NCI-H446 treated with DMSO at 0.1 percent for 48 hours (cell line): ENCODE results near the gene ETS2.

ENCODE experiments used
- DNase-seq: peaks from one replicate; lab custom pipeline; 2025; lab: John Stamatoyannopoulos, UW

Gene ETS2

GRCh38 chr21:38777531-38777930 is 28.2 kb upstream of the ETS2 start:
- no peak for DNase-seq

GRCh38 chr21:38780879-38781278 is 24.9 kb upstream of the ETS2 start:
- DNase-seq = no peak

DNA sequence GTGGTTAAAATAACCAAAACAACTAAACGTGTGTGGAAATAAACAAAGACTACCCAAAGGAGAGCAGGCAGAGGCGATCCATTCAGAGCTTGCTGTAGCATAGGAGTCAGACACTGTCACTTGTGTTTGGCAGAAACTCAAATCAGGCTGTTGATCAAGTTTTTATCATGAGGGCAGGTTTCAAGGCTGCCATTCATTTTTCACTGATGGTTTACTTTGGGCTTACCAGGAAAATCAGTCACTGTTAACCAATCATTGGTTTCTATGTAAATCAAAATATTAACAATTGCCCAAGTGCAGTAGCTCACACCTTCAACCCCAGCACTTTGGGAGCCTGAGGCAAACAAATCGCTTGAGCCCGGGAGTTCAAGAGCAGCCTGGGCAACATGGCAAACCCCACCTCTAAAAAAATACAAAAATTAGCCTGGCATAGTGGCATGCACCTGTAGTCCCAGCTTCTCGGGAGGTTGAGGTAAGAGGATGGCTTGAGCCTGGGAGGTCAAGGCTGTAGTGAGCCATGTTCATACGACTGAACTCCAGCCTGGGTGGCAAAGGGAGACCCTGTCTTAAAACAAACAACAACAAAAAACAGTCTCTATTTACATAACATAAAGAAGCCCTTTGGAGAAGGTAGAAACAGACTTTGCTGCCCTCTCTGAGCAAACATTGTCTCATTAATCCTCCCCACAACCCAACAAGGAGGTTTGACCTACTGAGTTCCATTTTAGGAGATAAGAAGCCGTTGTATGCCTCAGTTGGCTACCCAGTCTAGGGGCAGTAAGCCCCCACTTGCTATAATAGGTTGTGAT is 21.1 kb upstream of the ETS2 start:
- DNase-seq = no peak

DNA sequence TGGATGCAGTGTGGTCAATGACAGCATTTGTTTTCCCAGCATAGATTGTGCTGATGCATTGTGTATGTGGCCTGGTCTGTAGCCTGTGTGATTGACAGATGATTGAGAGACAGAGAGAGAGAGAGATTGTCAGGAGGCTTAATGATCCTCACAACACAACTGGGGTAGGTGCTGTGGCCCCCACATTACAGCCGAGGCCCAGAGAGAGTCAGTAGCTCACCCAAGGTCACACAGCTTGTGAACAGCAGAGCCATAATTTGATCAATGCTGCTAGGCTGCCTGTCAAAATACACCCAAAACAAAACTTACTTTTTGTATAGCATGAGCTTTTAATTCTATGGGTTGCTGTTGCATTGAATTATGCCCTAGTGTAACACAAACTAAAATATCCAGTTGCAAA is 20.2 kb upstream of the ETS2 start:
- DNase-seq = no peak

GRCh38 chr21:38787016-38787415 is 18.7 kb upstream of the ETS2 start:
- DNase-seq = no peak

DNA sequence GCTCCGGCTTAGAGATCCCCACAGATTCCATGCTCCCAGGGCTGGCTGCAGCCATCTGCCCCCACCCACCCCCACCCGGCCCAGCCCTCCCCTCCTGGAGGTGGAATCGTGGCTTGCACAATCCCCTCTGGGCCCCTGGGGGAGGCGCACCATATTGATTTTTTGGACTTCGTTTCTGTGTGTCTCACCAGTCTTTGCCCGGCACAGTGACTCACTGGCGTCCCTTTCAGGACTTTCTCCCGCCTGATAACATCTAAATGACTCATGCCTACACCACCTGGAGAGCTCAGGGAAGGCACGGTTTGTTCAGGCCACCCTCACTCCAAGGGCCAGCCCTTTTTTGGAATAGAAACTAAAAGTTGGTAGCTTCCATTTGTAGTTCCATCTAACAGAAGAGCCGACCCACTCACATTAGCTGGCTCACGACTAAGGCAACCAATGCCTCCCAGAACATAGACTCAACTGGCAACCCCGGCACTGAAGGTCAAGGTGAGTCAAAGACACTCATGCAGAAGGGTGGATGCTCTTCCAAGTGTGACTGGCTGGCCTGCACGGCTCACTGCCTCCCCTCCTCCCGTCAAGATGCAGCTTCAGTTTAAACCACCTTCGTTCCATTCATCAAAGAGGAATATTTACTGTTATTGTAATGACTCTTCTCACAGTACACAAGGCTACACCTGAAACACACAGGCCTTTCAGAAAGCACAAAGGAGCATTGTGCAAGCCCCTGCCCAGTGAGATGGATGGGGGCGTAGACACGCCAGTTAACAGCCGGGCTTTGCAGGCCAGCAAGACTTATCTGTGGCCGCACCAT is 18.1 kb upstream of the ETS2 start:
- peak; percentile 48 for DNase-seq

GRCh38 chr21:38788275-38788905 is 17.3 kb upstream of the ETS2 start:
- DNase-seq = no peak

GRCh38 chr21:38789275-38789674 is 16.5 kb upstream of the ETS2 start:
- no peak for DNase-seq

- DNase-seq = no peak
Observed at GRCh38 chr21:38790059-38790458, 15.7 kb upstream of the ETS2 start.

DNA sequence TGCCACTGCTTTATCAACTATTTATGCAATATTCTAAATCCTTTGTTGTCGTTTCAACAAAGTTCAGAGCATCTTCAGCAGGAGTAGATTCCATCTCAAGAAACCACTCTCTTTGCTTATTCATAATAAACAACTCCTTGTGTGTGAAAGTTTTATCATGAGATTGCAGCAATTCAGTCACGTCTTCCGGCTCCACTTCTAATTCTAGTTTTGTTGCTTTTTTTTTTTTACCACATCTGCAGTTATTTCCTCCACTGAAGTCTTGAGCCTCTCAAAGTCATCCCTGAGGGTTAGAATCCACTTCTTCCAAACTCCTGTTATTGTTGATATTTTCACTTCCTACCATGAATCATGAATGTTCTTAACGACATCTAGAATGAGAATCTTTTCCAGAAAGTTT is 14.8 kb upstream of the ETS2 start:
- no peak for DNase-seq

- DNase-seq = no peak
Observed at GRCh38 chr21:38792676-38793459, 12.9 kb upstream of the ETS2 start.

DNA sequence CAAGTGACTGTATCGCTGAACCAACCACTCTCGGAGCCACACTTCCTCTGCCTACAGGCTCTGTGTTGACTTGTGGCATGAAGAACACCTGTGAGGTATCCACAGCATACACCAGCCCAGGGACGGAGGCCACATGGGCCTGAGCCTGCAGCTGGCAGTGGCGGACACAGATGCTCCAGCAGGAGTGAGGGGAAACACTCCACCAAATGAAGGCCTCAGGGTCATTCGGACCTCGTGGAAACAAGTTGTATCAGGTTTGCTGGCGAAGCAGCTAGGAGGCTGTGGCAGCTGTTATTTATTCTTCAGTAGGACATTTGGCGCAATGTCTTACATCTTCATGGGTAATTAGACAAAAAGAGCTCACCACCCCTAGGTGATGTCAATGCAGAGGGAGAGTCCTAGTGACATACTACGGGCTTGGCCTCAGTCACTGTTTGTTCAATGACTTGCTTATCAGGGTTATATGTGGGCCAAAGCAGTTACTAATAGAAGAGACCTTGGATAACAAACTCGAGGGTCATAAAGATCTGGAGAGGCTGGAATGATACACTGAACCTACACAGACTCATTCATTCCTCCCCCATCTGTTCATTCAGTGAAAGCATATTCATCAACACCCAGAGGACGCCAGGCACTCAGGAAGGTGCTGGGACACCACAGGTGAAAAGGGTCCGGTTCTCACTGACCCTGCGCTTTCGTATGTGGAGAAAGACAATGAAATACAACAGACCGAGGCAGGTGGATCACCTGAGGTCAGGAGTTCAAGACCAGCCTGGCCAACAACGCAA is 11.6 kb upstream of the ETS2 start:
- peak; percentile 50 for DNase-seq

DNA sequence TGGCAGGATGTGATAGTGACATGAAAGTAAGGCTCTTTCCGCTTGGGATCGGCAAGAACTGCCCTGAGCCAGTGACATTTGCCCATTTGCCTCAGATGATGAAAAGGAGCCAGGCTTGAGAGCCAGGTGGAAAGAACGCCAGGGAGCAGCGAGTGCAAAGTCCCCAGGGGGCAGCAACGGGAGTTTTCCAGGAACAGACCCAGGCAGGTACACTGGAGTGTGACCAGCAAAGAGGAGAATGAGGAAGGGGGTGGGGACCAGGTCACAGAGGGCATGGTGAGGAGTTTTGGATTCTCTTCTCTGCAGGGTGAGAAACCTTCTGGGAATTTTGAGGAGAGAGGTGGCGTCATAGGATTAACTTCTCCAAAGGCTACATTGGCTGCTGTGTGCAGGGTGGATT is 10.8 kb upstream of the ETS2 start:
- no peak for DNase-seq

DNA sequence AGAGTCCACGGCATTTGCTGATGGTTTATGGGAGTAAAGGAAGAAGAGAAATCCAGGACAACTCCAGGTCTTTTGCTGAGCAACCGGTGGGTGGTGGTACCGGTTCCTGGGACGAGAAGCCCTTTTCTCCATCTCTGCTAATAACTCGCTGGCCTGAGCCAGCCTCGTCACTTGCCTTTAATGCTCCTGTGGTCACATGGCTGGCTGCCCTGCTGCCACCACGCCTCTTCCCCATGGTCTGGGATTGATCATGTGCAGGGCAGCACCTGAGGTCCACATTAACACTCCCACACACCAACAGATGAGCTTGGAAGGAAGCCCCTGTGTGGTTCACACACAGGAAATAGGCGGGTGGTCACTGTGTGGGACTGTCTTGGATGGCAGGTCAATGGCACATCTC is 10.3 kb upstream of the ETS2 start:
- DNase-seq = no peak

- DNase-seq = no peak
Observed at GRCh38 chr21:38796424-38796823, 9.3 kb upstream of the ETS2 start.

GRCh38 chr21:38797470-38797869 is 8.3 kb upstream of the ETS2 start:
- DNase-seq = no peak

DNA sequence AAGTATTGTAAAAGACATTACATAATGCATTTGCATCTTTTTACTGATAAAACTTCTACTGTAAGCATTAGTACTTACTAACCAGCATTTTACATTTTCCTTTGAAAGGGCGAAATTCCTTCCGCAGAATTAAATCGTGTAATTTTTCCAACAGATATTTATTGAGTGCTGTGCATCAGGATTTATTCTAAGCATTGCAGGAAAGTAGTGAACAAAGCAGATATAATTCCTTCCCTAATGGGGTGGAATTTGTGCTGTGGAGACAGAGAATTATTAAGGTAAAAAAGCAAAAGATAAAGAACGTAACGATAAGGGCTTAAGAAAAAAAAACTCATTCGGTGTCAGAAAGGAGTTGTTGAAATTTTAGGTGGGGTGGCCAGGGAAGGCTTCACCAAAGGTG is 7.6 kb upstream of the ETS2 start:
- no peak for DNase-seq

- no peak for DNase-seq
Observed at GRCh38 chr21:38798481-38798882, 7.2 kb upstream of the ETS2 start.

GRCh38 chr21:38800046-38800758 is 5.5 kb upstream of the ETS2 start:
- DNase-seq = no peak

DNA sequence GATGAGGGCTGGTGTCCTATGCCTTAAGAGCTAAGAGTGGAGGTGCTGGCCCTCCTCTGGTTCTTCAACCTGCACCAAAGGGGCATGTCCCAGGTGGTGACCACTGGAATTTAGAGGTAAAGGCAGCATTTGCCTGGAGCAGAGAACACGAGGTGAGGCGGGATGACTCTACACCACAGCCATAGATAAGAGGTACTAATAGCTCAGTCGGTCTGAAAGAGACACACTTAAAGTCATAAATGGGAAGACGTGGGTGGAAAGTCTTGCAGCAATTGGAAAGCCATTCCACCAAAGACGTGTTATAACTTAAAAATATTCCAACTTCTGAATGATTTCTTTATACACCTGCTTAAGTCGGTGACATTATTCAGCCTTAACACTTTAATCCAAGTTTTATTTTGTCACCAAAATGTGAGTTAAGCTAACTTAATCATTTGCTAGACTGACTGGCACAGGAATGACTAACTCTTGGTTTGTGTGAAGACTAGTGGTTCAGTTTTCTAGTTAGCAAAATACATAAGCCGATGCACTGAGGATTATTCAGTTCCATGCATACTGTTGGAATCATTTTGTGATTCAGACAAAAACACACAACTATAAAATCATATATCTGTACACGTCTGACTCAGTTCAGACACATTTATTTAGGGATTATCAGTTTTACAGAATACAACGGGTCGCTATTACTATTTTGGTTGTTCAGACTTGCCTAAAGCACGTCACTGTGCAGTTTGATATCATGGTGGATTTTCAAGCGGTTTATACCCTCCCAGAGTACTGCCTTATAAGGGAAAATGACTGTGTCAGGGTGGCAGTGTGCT is 4.6 kb upstream of the ETS2 start:
- no peak for DNase-seq
